Measurements from ENCODE around the gene KLHL35.

DNA sequence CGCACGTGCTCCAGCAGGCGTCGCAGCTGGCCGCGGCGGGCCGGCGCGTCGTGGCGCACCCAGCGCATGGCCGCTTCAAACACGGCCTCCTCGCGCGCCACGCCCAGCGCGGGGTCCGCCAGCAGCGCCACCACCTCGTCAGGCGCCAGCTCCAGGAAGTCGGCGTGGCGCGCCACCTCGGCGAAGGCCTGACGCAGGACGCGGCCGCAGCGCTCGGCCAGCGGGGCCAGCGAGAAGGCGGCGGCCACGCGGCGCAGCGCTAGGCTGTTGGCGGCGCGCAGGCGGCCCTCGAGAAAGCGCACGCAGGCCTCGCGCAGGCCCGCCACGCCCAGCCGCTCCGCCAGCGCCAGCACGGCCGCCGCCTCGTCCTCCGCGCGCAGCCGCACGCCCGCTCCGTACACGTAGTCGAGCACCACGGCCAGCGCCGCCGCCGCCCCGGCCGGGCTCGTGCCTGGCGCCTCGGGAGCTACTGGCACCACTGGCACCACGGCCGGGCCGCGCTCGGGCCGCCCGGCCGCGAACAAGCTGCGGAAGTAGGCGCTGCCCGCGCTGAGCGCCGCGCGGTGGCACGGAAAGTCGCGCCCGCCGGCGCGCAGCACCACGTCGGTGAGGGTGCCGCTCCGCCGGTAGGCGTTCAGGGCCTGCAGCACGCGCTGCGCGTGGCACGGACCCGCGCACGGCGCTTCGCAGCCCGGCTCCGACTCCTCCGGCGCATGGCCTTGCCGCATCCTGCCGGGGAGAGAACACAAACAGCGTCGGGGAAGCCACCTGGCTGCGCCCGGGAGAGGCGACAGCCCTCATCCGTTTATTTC lies 2.9 kb downstream of the KLHL35 start:
- TF ChIP-seq POLR2A (IDR thresholded peaks at IDR 0.05; ENCODE audit: low read length) (peak; percentile 24), GATA1 (IDR thresholded peaks at IDR 0.05; ENCODE audit: low read depth, low read length) (no peak)
